Activated naive CD4-positive, alpha-beta T cell treated with anti-CD3 and anti-CD28 coated beads, Interleukin-2, amount 50 U/mL, for 72 hours (primary cell): ENCODE results near the gene MSMB. TPM values are rescaled to one million over a fixed set of nuclear protein-coding genes. Genes with fewer than 3 reads are reported as not detected.
"Not testable (repeated sequence)": the region's sequence is repeated elsewhere in the genome, so short reads cannot be mapped to it uniquely, and the experiment has no call there.

ENCODE experiments used
- ATAC-seq, 2 donors: fragments of 150-1000 bp; cut with Tn5 transposase; 2 replicates each; pipeline ENCODE4 v1.10.0; 2021; ENCODE audit warnings: mild to moderate bottlenecking in 2 of 2, moderate library complexity in 2 of 2
- DNase-seq, 2 donors: peaks; one replicate each; pipeline ENCODE4 v3.0.0; 2021 to 2022; ENCODE audit warnings: low spot score in 2 of 2
- H3K27ac Mint-ChIP-seq, 2 donors: one replicate each; pipeline ENCODE4 v1.8.0; 2022; ENCODE audit warnings: mild to moderate bottlenecking in 2 of 2, mixed read lengths in 2 of 2
- H3K36me3 Mint-ChIP-seq, 2 donors: one replicate each; pipeline ENCODE4 v1.8.0; 2022; ENCODE audit warnings: mixed read lengths in 2 of 2
- H3K9me3 Mint-ChIP-seq, 2 donors: one replicate each; pipeline ENCODE4 v1.8.0; 2022; ENCODE audit warnings: mixed read lengths in 2 of 2
- total RNA-seq, 2 donors: library from RNA; stranded (reverse); gene quantifications; one replicate each; pipeline ENCODE4 v1.2.3, GENCODE V29; 2022

MSMB gene, protein sequence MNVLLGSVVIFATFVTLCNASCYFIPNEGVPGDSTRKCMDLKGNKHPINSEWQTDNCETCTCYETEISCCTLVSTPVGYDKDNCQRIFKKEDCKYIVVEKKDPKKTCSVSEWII
- total RNA-seq = not detected

DNA sequence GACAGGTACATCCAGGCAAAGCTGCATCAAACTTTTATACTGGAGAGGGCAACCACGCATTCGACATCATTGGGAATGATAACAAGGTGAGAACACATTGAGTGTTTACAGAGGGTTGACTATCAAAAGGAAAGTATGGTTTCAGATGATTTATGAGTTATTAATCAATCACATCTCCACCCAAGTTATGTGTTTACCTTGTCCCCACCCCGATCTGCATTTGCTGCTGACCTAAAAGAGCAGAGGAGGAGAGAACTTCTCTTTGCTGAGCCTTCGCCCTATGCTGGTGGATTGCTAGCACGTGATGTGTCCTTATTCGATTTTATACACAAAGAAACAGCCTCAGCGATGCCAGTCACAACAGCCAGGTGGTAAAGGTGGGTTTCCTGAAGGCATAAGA lies at the start of gene MSMB:
Gene MSMB, minus strand, starts transcription at position 9 of the 400 bp plus-strand sequence. CDS start 32 bp downstream, outside the sequence.
- DNase-seq (no peak), ATAC-seq (no peak)
- H3K9me3 Mint-ChIP-seq = no peaks in the 10 kb centered on the region
- H3K27ac Mint-ChIP-seq = no peak within 1 kb of the TSS
- H3K36me3 Mint-ChIP-seq = no peaks in the 10 kb centered on the region

DNA sequence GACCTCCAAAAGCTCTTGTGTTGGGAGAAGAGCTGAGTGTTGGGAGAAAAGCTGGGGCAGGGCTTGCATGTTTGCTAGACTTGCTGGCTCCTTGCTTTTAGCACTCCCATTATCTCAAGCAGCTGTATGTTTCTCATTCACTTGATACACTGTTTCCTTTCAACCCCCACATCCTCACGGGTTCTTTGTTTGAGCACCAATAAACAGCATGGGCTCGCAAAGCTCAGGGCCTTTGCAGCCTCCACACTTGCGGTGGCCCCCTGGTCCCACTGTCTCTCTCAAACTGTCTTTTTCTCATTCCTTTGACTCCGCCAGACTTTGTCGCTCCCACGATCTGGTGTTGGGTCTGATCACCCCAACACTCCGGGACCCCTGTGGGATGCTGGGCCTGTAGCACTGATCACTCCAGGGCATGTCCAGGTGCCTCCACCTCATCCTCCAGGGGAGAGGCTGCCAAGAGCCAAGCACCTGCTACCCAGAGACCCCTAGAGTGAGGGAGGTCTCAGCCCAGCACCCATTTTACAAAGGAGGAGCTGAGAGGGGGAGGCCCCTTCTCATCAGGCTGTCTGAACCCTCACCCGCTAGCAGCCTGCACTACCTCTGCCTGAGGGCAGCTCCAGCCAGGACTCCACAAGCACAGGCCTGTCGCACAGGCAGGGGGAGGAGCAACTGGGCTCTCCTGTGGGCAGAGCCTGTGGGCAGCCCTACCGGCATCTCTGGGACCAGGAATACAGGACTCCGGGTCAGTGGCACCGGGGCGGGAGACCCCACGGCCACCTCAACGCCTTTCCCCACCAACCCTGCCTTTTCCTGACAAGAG lies 49.1 kb upstream of the MSMB start:
- DNase-seq (no peak), ATAC-seq (peak in 1 of 2 donors; percentile 28)
- Mint-ChIP-seq H3K27ac (peak overlapping the region in 1 of 2 donors; percentile 4), H3K9me3 (peaks cover 4 to 5% of the 10 kb centered on the region in 2 donors), H3K36me3 (no peaks in the 10 kb centered on the region)

DNA sequence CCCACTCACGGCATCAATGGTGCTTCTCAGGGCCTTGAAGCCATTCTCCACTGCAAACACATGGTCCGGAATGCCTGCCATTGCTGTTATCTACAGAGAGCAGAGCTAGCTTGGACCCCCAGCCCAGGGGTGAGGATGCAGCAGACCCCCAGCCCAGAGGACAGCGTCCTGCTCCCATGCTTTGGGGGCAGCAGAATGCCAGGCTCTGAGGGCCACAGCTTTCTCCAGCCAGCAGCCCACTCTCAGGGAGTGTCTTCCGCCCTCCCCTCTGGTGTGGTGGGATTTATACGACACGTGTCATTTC lies 48.1 kb upstream of the MSMB start:
- H3K36me3 Mint-ChIP-seq = no peaks in the 10 kb centered on the region
- H3K27ac Mint-ChIP-seq = peak overlapping the region in 1 of 2 donors; percentile 25
- no peak for ATAC-seq
- DNase-seq = no peak
- peaks cover 4 to 5% of the 10 kb centered on the region in 2 donors for H3K9me3 Mint-ChIP-seq

DNA sequence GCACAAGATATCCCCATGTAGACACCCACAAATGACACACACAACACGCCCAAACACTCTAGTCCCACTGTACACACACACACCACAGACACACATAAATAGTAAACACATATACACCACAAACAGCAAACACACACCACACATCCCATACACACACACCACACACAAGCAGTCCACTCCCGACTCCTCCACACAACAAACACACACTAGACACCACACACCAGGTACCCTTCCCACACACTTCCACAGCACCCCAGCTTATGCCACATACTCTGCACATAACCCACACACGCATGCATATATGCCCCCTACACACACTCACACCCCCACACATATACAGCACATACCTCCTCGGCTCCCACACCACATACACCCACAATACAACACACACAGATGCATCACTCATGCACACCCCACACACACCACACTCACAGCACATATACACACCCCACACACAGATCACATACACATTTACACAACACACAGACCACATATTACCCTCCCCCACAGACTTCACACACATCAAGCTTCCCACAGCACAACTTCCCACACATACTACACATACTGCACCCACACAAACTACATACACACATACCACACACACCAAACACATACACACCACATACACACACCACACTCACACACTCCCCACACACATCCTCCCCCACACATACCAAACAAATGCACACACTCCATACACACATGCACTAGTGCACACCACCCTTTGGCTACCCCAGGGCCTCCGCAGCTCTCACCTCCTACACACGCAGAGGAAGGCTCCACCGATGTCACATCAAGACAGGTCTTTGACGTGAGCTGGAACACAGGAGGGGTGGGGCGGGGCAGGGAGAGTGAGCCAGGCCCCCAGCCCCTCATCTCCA lies 47.5 kb upstream of the MSMB start:
- peak; percentile 20 to 31 for ATAC-seq
- not testable (repeated sequence) for H3K27ac Mint-ChIP-seq, H3K36me3 Mint-ChIP-seq, DNase-seq, H3K9me3 Mint-ChIP-seq

DNA sequence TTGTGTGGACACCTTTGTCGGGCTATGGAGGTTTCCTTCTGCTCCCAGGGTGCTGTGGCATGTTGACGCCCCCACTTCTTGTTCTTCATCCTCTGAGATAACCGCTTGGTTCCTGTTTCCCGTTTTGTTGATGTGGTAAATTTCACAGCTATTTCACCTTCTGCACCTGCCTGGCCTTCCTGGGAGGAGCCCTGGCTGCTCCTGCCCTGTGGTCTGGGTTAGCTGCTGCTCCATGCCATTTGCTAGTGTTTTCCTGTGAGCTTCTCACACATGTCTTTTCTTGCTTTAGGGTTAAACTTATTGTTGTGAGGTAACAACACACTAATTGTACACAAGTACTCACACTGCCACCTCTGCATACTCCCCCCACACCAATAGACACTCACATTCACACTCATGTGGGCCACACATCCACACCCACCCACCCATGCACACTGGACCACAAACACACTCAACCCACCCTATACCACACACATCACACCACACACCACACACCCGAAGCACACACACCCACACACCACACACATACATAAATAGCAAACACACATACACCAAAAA lies 46.5 kb upstream of the MSMB start:
- no peak overlapping the region for H3K27ac Mint-ChIP-seq
- no peaks in the 10 kb centered on the region for H3K9me3 Mint-ChIP-seq
- ATAC-seq = peak in 1 of 2 donors; percentile 23
- no peaks in the 10 kb centered on the region for H3K36me3 Mint-ChIP-seq
- DNase-seq = no peak

DNA sequence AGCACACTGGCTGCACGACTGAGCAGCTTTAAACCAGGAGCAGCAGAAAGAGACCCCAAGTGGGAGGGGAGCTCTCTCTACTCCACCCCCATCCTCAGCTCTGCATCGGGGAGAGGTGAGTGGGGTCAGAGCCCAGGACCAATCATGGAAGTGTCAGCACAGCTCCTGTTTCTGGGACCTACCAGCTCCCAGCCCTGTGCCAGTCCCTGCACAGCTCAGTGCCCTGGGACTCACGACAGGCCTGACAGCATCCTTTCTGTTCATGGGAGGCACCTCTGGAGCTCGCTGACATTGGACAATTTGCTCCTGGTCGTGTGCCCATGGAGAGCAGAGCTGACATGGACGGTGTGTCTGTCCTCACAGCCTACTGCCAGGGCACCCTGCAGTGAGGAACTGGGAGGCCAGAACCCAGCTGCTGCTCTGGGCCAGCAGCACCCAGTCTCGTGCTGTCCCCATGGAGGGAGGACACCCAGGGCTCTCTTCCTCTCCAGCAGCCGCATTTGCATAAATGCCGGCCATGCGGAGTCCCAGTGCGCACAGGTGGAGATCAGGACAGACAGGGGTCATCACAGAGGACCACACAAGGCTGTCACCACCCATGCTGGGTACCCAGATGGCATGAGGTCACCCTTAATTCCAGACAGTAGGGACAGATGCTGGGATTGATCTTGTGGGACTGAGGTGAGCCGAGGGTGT lies 45.9 kb upstream of the MSMB start:
- Mint-ChIP-seq H3K9me3 (no peaks in the 10 kb centered on the region), H3K36me3 (no peaks in the 10 kb centered on the region), H3K27ac (peak overlapping the region in 1 of 2 donors; percentile 50)
- DNase-seq (no peak), ATAC-seq (peak; percentile 14 to 16)

DNA sequence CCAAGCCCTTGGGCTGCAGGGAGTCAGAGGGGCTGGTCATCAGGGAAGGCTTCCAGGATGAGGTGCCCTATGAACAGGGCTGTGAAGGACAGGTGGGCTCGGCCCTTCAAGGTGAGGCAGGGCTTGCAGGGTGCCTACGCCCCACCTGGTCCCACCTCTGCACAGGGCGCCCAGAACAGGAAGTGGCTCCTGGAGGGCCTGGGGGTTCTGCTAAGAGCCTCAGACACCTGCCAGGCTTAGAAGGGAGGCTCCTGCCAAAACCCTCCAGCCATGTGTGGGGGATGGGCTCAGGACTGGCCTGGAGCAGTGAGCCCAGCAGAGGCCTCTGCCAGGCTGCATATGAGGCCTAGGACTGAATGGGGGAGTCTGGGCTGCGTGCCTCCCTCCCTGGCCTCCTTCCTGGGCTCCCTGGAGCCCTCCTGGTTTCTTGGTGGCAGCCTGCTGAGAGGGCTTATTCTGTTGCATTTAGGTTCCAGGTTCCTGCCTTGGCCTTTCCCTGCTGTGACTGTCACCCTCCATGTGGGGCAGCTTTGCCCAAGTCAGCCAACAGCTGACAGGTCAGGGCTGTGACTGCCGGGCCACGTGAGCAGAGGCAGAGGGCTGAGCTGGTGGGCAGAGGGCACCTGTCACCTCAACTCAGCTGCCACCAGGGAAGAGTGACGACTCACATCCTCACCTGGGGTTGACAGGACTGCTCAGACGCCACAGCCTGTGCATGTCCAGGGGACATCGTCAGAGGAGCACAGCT lies 45.2 kb upstream of the MSMB start:
- DNase-seq = no peak
- peak; percentile 15 to 41 for ATAC-seq
- Mint-ChIP-seq H3K9me3 (no peaks in the 10 kb centered on the region), H3K36me3 (no peaks in the 10 kb centered on the region), H3K27ac (peak overlapping the region in 1 of 2 donors; percentile 50)

DNA sequence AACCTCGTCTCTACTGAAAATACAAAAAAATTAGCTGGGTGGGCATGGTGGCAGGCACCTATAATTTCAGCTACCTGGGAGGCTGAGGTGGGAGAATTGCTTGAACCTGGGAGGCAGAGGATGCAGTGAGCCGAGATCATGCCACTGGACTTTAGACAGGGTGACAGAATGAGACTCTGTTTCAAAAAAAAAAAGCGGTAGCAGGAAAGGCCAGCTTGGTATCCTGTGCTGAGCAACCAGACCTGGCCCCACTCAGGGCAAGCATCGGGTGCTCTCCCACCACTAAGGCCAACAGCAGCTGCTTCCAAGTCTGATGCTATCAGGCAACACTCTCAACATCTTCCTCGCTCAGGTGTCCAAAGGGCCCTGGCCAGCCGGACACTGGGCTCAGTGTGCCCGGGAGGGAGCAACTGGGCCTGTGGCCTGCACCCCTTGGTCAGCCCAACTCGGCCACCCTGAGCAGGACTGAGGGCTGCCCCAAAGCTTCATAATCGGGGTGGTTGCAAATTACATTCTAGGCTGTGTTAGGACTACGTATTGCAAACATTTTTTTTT lies 44.3 kb upstream of the MSMB start:
- ATAC-seq (no peak), DNase-seq (no peak)
- H3K27ac Mint-ChIP-seq = peak overlapping the region in 1 of 2 donors; percentile 50
- H3K9me3 Mint-ChIP-seq = no peaks in the 10 kb centered on the region
- no peaks in the 10 kb centered on the region for H3K36me3 Mint-ChIP-seq

DNA sequence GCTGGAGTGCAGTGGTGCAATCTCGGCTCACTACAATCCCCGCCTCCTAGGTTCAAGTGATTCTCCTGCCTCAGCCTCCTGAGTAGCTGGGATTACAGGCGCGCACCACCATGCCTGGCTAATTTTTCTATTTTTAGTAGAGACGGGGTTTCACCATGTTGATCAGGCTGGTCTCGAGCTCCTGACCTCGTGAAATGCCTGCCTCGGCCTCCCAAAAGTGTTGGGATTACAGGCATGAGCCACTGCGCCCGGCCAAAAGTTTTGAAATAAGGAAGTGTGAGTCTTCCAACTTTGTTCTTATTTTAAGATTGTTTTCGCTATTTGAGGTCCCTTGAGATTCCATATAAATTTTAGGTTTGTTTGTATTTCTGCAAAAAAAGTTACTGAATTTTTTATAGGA lies 41.3 kb upstream of the MSMB start:
- H3K9me3 Mint-ChIP-seq, ATAC-seq, DNase-seq, H3K36me3 Mint-ChIP-seq, H3K27ac Mint-ChIP-seq: not testable (repeated sequence)

DNA sequence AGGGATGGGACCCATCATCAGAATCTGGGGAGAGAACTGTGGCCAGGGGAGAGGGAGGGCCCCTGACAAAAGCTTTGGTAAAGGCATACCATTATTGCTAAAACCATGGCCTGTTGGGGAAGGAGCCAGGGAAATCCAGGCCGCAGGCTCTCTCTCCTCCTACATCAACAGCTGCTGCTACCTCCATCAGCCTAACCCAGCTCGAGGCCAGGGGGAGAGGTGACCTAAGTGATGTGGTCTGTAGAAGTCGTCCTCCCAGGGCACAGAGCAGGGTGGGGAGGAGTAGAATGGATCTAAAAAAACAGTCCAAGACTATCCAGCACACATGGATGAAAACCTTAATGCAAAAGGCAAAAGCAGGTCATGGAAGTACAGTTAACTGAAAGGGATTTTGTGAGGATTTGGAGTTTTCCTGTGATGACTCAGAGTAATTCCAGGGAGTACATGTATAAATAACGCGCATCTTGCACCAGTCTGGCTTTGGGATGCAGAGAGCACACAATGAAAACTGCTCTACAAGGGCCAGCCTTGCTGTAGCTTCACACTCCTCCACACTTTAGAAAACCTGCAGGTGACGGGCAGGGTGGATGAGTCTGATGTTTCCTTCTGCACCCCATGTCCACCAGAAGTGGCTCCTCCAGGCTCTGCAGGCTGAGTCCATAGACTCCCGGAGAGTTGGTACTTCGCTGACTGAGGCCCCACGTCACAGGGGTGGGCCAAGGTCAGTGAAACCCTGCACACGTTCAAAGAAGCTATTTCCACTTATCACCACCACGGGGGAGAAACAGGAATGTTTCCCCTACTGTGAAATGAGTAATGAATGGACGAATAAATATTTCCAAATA lies 38.5 kb upstream of the MSMB start:
- H3K9me3 Mint-ChIP-seq = no peaks in the 10 kb centered on the region
- peak overlapping the region in 1 of 2 donors; percentile 14 for H3K27ac Mint-ChIP-seq
- no peaks in the 10 kb centered on the region for H3K36me3 Mint-ChIP-seq
- DNase-seq (no peak), ATAC-seq (no peak)

DNA sequence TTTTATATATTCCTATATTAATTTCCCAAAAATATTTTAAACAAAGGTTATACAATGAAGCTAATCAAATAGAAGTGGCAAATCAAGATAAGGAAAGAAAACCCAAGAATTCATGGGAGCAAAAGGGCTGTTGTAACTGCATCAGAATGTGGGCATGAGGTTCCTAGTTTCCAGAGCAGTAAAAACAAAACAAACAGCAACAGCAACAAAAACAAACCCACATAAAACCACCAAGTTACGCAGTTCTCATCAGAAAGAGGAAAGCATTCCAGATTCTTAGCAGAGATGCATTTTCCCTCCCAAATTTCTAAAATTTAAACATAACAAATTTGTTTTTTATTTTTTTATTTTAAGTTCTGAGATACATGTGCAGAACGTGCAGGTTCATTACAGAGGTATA lies 34.8 kb upstream of the MSMB start:
- Mint-ChIP-seq H3K9me3 (no peaks in the 10 kb centered on the region), H3K27ac (no peak overlapping the region)
- no peak for ATAC-seq

DNA sequence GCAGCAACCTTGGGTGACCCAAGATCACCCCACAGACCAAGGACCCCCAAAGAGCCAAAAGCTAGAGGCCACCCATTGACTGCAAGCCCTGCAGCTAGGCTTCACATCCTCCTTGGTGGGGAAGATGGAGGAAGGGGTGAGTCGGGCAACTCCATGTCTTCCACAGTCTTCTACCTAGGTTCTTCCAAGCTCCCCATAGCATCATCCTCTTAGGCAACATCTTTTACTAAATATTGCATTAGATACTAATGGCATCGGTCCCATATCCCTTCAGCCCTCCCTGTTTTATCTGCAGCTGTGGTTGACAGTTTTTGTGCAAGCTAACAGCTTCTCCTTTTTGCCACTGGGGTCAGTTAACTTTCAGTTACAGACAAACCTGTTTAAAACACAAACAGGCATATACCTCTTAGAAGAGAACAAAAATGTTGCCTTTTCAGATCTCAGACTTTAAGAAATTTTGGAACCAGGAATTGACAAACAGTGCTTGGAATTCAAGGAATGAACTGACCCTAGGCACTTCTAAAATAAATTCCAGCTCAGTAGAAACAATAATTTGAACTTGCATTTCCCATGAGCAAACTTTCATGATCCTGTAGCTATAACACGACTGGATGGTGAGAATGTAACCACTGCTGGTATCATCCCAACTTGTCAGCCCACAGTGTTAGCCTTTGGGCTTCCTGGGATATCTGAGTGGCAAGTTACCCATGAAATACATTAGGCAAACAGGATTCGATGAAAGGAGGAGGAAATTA lies 33.9 kb upstream of the MSMB start:
- H3K27ac Mint-ChIP-seq = no peak overlapping the region
- ATAC-seq = no peak
- DNase-seq = no peak
- H3K9me3 Mint-ChIP-seq = no peaks in the 10 kb centered on the region
- no peaks in the 10 kb centered on the region for H3K36me3 Mint-ChIP-seq

More for the DNA sequence above, 34.8 kb upstream of the MSMB start:
- no peaks in the 10 kb centered on the region for H3K36me3 Mint-ChIP-seq
- no peak for DNase-seq

DNA sequence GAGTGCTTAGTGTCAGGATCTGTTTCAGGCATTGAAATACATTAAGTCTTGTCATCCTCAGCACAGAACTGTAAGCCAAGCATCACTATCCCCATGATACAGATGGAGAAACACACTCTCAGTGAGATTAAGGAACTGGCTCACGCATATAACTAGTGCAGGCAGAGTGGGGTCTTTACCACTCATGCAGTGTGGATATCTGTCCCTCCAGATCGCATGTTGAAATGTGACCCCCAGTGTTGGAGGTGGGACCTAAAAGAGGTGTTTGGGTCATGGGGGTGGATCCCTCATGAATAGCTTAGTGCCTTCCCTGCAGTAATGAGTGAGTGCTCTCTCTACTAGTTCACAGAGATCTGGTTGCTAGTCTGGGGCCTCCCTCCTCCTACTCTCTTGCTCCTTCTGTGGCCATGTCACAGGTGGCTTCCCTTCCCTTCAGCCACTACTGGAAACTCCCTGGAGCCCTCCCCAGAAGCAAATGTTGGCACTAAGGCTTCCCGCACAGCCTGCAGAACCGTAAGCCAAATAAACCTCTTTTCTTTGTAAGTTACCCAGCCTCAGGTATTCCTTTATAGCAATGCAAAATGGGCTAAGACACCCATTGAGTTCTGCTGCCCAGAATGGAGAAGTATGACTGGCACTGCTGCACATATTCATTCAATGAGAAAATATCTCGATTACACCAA lies 31.8 kb upstream of the MSMB start:
- H3K36me3 Mint-ChIP-seq = no peaks in the 10 kb centered on the region
- peak overlapping the region in 1 of 2 donors; percentile 15 for H3K27ac Mint-ChIP-seq
- no peaks in the 10 kb centered on the region for H3K9me3 Mint-ChIP-seq
- no peak for DNase-seq
- no peak for ATAC-seq

DNA sequence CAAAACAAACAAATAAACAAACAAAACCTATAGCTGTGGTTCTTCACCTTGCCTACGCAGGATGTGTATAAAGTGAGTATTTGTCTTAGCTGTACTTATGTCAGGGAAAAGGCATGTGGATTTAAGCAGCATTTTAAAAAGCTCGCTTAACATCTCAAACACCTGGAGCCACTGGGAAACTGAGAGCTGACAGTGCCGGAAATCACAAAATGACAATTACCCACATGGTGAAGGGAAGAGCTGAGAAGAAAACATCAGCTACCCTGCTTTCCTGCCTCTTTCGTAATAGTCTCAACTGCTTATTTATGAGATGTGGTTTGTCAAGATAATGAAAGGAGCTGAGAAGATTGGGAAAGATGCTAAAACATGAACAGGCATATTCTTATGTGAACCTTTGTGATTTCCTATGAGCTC lies 31.1 kb upstream of the MSMB start:
- DNase-seq (no peak), ATAC-seq (no peak)
- no peaks in the 10 kb centered on the region for H3K36me3 Mint-ChIP-seq
- peak overlapping the region in 1 of 2 donors; percentile 15 for H3K27ac Mint-ChIP-seq
- H3K9me3 Mint-ChIP-seq = no peaks in the 10 kb centered on the region
